Measurements from ENCODE around the gene C6orf163.
A peak's percentile ranks its signal among the peaks of the same experiment; 100 is the strongest.

C6orf163 gene

GRCh38 chr6:87351583-87351982 lies 7.0 kb downstream of the C6orf163 start:
- DNase-seq (ENCODE audit: insufficient read length, low spot score) (no peak), FAIRE-seq (no peak)

DNA sequence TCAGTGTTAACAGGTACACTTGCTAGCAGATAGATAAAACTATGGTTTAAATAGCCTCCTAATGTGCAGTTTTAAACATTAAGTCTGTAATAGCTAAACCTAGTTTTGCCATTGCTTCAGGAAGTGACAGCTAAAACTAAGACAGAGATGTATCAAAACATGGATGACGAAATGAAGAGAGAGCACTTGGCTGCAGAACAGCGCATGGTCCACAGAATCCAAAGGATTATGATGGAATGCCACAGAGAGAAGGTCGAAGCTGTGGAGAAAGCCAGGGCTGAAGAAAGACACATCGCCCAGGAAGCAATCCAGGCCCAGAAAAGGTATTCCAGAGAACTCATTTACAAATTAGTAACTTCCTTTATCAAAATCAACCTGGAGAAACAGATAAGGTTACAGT lies 11.6 kb downstream of the C6orf163 start:
- FAIRE-seq (no peak), DNase-seq (ENCODE audit: insufficient read length, low spot score) (no peak)

- FAIRE-seq = no peak
Measured at GRCh38 chr6:87357479-87358196, 13.0 kb downstream of the C6orf163 start.

GRCh38 chr6:87364602-87365252 lies 20.1 kb downstream of the C6orf163 start:
- no peak for FAIRE-seq
- DNase-seq (ENCODE audit: insufficient read length, low spot score) = no peak

More at GRCh38 chr6:87357479-87358196, 13.0 kb downstream of the C6orf163 start:
- DNase-seq (ENCODE audit: insufficient read length, low spot score) = no peak

DNA sequence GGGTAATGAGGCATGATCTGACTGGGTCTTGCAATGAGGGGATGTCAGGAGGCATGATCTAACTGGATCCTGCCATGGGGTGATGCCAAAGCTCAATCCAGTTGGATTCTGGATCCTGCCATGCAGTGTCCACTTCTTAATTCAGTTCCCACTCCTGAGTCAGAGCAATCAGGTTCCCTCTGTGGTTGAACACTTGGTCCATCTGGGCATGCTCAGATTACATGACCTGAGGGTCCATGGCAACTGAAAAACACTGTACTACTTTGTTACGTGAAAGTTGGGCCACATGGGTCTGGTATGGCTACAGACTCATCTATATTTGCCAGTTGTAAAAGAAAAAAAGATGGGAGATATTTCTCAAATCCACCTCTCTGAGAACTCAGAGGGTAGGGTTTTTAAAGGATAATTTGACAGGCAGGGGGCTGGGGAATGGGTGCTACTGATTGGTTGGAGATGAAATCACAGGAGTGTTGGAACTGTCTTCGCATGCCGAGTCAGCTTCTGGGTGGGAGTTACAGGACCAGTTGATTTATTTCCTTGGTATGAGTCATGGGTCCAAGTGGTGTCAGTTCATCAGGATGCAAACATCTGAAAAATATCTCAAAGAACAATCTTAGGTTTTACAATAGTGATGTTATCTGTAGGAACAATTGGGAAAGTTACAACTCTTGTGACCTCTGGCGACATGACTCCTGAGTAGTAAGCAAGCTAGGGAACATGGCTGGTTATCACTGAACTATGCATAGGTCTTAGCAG lies 21.6 kb downstream of the C6orf163 start:
- no peak for DNase-seq (ENCODE audit: insufficient read length, low spot score)
- FAIRE-seq = no peak

GRCh38 chr6:87366899-87367298 lies 22.3 kb downstream of the C6orf163 start:
- DNase-seq (ENCODE audit: insufficient read length, low spot score) (no peak), FAIRE-seq (no peak)

DNA sequence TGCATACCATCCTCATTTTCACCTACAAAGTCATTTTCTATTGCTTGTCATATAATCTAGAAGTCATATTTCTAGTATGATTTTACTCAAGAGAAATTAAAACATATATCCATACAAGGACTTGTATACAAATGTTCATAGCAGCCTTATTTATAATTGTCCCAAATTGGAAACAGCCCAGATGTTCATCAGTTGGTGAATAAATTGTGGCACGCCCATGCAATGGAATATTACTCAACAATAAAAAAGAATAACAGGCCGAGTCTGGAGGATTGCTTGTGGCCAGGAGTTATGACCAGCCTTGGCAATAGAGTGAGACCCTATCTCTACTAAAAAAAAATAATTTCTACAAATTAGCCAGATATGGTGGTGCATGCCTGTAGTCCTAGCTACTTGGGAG lies 28.8 kb downstream of the C6orf163 start:
- DNase-seq (ENCODE audit: insufficient read length, low spot score) = no peak
- no peak for FAIRE-seq

- DNase-seq (ENCODE audit: insufficient read length, low spot score) (no peak), FAIRE-seq (no peak)
Measured at GRCh38 chr6:87375315-87375714, 30.7 kb downstream of the C6orf163 start.

DNA sequence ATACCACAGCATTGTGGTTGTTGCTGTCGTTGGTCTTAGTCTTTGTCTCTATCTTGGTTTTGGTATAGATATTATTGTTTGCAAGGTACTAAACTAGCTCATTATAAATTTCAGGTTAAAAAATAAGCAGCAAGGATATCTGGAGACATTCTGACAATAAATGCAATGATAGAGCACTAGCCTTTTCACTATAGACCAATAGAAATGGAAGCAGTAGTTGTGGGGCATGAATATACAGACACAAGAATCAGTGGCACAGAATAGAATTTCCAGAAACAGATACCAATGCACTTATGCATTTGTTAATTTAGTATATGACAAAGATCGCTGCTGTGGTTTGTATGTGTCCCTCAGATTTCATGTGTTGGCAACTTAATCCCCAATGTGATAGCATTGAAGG lies 32.0 kb downstream of the C6orf163 start:
- FAIRE-seq (no peak), DNase-seq (ENCODE audit: insufficient read length, low spot score) (no peak)

DNA sequence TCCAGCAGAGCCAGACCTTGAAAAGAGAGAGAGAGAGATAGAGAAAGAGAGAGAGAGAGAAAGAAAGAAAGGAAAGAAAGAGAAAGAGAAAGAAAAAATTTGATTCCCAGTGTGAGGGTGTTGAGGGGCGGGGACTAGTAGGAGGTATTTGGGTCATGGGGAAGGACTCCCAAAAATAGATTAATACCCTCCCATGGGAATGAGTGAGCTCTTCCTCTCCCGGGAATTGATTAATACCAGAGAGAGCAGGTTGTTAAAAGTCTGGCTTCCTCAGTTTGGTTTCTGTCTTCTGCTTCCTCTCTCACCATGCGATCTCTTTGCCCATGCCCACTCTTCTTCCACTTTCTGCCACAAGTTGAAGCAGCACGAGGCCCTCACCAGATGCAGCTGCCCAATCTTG lies 34.3 kb downstream of the C6orf163 start:
- peak; percentile 73 for FAIRE-seq
- no peak for DNase-seq (ENCODE audit: insufficient read length, low spot score)

GRCh38 chr6:87382861-87383260 lies 38.2 kb downstream of the C6orf163 start:
- FAIRE-seq = no peak

DNA sequence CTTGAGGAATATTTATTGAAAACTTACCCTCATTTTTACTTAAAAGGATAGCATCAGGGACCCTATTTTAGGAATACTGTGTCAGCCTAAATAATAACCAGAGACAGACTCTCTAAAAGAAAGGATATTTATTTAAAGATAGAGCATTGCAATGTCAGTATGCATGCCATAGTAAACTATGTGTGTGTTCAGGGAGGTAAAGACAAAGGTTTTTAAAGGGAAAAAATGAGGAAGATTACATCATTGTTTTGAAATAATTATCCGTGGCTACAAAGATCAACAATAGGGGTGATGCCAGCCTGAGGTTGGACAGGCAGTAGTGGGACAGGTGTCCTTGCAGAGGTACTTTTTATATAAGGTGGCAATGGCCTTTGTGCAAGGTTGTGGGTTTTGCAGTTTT lies 39.4 kb downstream of the C6orf163 start:
- no peak for DNase-seq (ENCODE audit: insufficient read length, low spot score)
- no peak for FAIRE-seq

More at GRCh38 chr6:87382861-87383260, 38.2 kb downstream of the C6orf163 start:
- no peak for DNase-seq (ENCODE audit: insufficient read length, low spot score)

- FAIRE-seq (no peak), DNase-seq (ENCODE audit: insufficient read length, low spot score) (no peak)
Measured at GRCh38 chr6:87384449-87384848, 39.8 kb downstream of the C6orf163 start.

- FAIRE-seq = peak; percentile 80
Measured at GRCh38 chr6:87391334-87391733, 46.7 kb downstream of the C6orf163 start.

GRCh38 chr6:87393026-87393622 lies 48.5 kb downstream of the C6orf163 start:
- DNase-seq (ENCODE audit: insufficient read length, low spot score) = no peak
- FAIRE-seq = peak; percentile 94

More at GRCh38 chr6:87391334-87391733, 46.7 kb downstream of the C6orf163 start:
- DNase-seq (ENCODE audit: insufficient read length, low spot score) = no peak

GRCh38 chr6:87395431-87395830 lies 50.8 kb downstream of the C6orf163 start:
- no peak for FAIRE-seq

DNA sequence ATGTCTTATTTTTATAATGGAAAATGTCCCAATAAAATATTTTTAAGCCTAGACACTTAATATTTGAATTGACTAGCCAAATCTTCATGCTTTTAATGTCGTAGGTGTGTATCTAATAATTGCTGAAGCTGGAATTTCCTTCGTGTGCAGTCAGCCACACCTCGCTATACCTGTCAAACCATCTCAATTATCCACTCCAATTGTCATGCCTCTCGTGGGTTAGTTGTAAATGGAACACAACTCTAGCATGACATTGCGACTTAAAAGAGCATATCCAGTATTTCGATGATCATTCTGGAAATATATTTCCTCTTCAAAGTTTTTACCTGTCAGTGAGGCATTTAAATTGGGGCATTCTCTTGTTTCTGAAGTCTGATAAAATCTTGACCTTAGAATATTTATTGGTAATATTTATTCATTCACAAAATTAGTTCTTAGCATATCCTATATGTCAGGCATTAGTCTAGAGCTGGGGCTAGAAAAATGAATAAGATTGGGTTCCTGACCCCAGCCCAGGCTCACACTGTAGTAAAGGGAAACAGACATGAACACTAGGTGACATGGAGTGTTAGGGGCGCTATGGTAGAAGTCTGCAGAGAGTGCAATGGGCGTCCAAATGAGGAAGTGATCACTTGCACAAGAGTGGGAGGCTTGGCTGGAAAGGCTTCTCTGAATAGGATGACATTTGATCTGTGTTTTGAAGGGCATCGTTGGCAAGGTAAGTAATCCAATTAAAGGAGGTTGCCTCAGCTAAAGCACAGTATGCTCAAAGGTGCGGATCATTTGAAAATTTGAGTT lies 52.2 kb downstream of the C6orf163 start:
- FAIRE-seq = no peak
- DNase-seq (ENCODE audit: insufficient read length, low spot score) = no peak

More at GRCh38 chr6:87395431-87395830, 50.8 kb downstream of the C6orf163 start:
- no peak for DNase-seq (ENCODE audit: insufficient read length, low spot score)

DNA sequence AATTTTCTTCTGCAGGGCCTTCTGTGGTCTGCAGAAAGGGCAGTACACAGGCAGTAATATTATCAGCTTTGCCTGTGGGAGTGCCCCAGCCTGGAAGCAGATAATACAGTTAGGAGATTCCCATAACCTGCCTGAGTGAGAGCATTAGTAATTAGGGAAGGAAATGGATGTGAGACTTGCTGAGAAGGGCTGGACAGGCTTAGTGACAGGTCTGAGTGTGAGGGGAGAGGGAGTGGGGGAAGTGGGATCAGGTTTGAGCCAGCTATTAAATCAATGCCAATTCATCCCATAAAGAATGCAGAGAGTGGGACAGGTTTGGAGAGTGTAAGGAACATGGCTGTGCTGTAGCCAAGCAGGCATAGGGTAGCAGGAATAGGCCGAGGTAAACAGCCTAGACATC lies 53.0 kb downstream of the C6orf163 start:
- no peak for FAIRE-seq

DNA sequence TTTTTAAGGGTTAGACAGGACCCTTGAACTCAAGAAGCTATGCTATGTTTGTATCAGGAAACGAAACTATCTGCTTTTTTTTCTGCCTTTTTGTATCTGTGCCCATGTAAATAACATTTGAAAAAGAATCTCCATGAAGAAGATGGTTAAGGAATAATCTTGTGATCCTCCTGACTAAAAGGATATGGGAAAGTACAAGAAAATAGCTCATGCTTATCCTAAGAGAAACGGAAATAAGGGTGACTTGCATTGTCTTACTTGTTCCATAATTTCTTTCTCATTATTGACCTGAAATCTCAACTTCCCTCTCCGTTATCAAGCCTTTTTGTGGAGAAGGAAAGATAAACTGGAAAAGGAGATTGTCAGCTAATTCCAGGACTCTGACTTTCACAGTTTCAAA lies 57.2 kb downstream of the C6orf163 start:
- DNase-seq (ENCODE audit: insufficient read length, low spot score) (no peak), FAIRE-seq (no peak)

More for the DNA sequence above, 53.0 kb downstream of the C6orf163 start:
- no peak for DNase-seq (ENCODE audit: insufficient read length, low spot score)

DNA sequence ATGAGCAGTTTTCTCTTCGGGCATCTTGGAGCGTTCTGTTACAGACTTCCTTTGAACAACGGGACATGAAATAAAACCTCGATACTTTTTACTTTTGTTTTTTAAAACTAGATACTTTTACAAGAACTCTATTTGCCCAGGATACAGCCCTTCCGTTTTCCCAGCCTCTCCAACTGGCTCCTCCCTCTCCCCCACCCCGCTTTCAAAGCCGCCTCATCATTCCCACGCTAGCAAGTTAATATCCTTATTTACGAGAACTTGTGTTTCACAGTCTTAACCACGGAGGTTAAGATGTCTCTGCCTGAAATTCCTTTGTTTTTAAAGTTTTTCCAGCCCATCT lies 62.9 kb downstream of the C6orf163 start:
- DNase-seq (ENCODE audit: insufficient read length, low spot score) (no peak), FAIRE-seq (no peak)
